ENCODE results near the gene BGLAP. TPM values are rescaled to one million over a fixed set of nuclear protein-coding genes. Genes with fewer than 3 reads are reported as not detected.

The BGLAP gene
- total and polyA plus RNA-seq, 8 donors = 1.5 to 1.9 TPM; not detected in 6

DNA sequence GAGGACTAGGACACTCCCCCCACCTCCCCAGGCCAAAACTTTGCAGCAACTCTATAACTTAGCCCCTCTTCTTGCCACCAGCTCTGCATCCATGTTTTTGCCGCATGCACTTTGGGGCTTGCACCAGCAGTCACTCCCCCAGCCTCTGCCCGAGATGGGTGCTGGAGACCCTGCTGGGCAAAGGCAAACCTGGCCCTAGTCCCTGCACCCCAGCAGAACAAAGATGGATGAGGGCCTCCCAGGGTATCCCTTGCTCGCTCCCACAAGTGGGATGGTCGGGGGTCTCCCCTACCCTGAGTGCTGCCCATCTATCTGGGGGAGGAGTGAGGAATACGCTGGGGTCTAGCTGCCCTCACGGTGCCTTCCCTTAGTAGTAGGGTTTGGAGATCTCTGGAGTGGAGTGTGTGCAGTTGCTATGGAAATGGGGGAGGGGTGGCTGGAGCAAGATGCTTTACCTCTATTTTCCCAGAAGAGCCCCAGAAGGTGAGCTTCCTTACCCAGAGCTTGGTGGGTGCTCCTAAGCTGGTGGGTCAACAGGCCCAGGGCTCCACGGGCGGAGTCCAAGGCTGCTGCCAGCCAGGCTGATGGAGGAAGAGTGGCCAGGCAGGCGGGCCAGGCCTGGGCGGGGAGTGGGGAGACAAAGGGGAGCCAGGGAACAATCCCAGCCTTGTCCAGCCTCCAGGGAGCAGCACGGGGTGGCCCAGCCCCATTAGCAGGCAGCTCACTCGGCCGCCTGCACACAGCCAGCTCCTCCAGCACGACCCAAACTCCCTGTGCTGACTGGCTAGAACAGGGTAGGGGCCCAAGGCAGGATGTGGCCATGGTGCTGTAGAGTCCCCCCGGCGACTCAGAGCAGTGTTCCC, 5.7 kb downstream of the BGLAP start, which contains the start of gene PAQR6:
Gene PAQR6, minus strand, starts transcription at position 597 of the 863 bp plus-strand sequence. CDS start 1,325 bp downstream, outside the sequence.
- 21 to 41% (median 31%) methylated on average over 11 to 16 of the region's 16 CpGs for WGBS, 5 donors
- Histone ChIP-seq H3K9me3 (no peaks in the 10 kb centered on the region), H3K36me3 (peaks cover 31 to 43% (median 39%) of the 10 kb centered on the region in 4 donors), H3K27ac (no peak within 1 kb of the TSS), H3K4me3 (no peak within 1 kb of the TSS), H3K4me1 (peaks cover 24 to 37% (median 34%) of the 10 kb centered on the region in 4 donors), H3K27me3 (peaks cover 0 to 31% (median 9%) of the 10 kb centered on the region in 3 donors)
- peak; percentile 58 to 84 for DNase-seq
- TF ChIP-seq, protein P1, sequence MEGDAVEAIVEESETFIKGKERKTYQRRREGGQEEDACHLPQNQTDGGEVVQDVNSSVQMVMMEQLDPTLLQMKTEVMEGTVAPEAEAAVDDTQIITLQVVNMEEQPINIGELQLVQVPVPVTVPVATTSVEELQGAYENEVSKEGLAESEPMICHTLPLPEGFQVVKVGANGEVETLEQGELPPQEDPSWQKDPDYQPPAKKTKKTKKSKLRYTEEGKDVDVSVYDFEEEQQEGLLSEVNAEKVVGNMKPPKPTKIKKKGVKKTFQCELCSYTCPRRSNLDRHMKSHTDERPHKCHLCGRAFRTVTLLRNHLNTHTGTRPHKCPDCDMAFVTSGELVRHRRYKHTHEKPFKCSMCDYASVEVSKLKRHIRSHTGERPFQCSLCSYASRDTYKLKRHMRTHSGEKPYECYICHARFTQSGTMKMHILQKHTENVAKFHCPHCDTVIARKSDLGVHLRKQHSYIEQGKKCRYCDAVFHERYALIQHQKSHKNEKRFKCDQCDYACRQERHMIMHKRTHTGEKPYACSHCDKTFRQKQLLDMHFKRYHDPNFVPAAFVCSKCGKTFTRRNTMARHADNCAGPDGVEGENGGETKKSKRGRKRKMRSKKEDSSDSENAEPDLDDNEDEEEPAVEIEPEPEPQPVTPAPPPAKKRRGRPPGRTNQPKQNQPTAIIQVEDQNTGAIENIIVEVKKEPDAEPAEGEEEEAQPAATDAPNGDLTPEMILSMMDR (IDR thresholded peaks at IDR 0.05) = no peak
- TF ChIP-seq POLR2A (IDR thresholded peaks at IDR 0.05) = no peak
- TF ChIP-seq EP300 (IDR thresholded peaks at IDR 0.05) = no peak
- no peak for TF ChIP-seq POLR2AphosphoS5 (IDR thresholded peaks at IDR 0.05)
- intact Hi-C loops (cut with DNase I; ENCODE audit: low total_unique reads) = no loop called here

DNA sequence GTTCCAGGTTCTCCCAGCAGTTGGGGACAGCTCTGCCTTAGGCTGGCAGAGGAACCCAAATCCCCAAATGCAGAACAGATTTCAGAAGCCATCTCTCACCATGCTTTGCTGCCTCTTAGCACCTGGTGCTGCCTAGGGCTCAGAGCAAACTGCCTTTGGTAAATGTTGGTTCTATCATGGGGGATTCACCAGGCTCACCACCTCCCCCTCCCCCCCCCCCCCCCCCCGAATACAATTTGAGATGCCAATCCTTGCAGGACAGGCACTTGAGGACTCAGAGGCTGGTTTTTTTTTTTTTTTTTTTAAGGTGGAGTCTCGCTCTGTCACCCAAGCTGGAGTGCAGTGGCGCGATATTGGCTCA, 6.3 kb downstream of the BGLAP start:
- DNase-seq = no peak
- H3K27ac ChIP-seq = no peak overlapping the region
- 56 to 84% (median 68%) methylated on average over 4 of the region's 4 CpGs for WGBS, 5 donors
- H3K36me3 ChIP-seq = peaks cover 37 to 49% (median 45%) of the 10 kb centered on the region in 4 donors
- H3K9me3 ChIP-seq = no peaks in the 10 kb centered on the region
- H3K4me1 ChIP-seq = peaks cover 24 to 37% (median 34%) of the 10 kb centered on the region in 4 donors
- H3K4me3 ChIP-seq = no peak overlapping the region
- H3K27me3 ChIP-seq = peaks cover 0 to 31% (median 9%) of the 10 kb centered on the region in 3 donors
- intact Hi-C loops (cut with DNase I; ENCODE audit: low total_unique reads) = no loop called here
- TF ChIP-seq, protein P1 (IDR thresholded peaks at IDR 0.05) = no peak
- TF ChIP-seq POLR2A (IDR thresholded peaks at IDR 0.05) (no peak), EP300 (IDR thresholded peaks at IDR 0.05) (no peak), POLR2AphosphoS5 (IDR thresholded peaks at IDR 0.05) (no peak)

DNA sequence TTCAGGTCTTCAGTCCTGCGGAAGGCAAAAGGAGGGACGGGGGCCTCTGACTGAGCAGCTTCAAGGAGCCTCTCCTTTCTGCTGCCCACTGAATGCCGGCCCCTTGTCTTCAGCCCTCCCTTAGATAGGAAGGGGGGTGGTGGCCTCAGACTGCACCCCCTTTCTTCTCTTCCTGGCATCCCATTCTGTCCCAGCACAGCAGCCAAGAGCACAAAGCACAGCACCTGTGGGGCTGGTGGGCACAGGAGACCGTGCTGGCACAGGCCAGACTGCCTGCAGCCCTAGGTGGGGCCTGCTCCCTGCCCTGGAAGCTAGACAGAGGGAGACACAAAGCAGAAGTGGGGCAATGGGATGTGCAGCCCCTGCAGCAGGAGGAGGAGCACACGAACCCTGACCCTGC, 7.6 kb downstream of the BGLAP start:
- Histone ChIP-seq H3K27me3 (peaks cover 0 to 23% (median 9%) of the 10 kb centered on the region in 3 donors), H3K9me3 (no peaks in the 10 kb centered on the region), H3K4me1 (peaks cover 24 to 37% (median 34%) of the 10 kb centered on the region in 4 donors), H3K36me3 (peaks cover 46 to 58% (median 57%) of the 10 kb centered on the region in 4 donors), H3K4me3 (no peak overlapping the region), H3K27ac (no peak overlapping the region)
- TF ChIP-seq POLR2AphosphoS5 (IDR thresholded peaks at IDR 0.05) (no peak), POLR2A (IDR thresholded peaks at IDR 0.05) (no peak), EP300 (IDR thresholded peaks at IDR 0.05) (no peak)
- TF ChIP-seq, protein P1 (IDR thresholded peaks at IDR 0.05) = no peak
- intact Hi-C loops (cut with DNase I; ENCODE audit: low total_unique reads) = no loop called here
- no peak for DNase-seq
- 82 to 94% (median 88%) methylated on average over 4 to 5 of the region's 5 CpGs for WGBS, 5 donors

DNA sequence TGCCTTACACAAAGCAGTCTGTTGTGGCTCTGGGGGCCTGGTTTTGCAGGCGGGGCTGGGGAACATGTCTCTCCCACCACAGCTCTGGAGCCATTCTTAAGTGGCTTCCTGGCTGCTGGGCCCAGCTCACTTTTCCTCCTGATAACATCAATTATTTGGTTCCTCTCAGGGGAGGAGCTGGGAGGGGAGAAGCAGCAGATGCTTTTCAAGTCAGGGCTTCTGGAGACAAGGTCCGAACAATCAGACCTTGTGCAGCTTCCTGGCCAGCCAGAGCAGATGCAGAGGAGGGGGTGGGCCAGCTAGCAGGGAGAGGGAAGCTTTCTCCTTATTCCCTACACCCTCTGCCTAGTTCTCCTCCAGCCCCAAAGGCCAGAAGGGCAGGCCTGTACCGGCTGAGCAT, 9.5 kb downstream of the BGLAP start:
- no peak overlapping the region for H3K4me3 ChIP-seq

More for the DNA sequence above, 9.5 kb downstream of the BGLAP start:
- Histone ChIP-seq H3K4me1 (peaks cover 10 to 18% (median 16%) of the 10 kb centered on the region in 4 donors), H3K9me3 (no peaks in the 10 kb centered on the region), H3K36me3 (peaks cover 48 to 78% (median 76%) of the 10 kb centered on the region in 4 donors), H3K27ac (no peak overlapping the region), H3K27me3 (peaks cover 0 to 4% (median 0%) of the 10 kb centered on the region in 3 donors)
- intact Hi-C loops (cut with DNase I; ENCODE audit: low total_unique reads) = no loop called here
- WGBS, 5 donors = 50 to 73% (median 55%) methylated on average over 3 of the region's 3 CpGs
- DNase-seq = peak in 1 of 2 donors; percentile 67
- TF ChIP-seq, protein P1 (IDR thresholded peaks at IDR 0.05) = no peak
- TF ChIP-seq POLR2A (IDR thresholded peaks at IDR 0.05) (no peak), EP300 (IDR thresholded peaks at IDR 0.05) (no peak), POLR2AphosphoS5 (IDR thresholded peaks at IDR 0.05) (no peak)

Measured in stomach (tissue), 9 donors.